GM12872 (cell line): ENCODE measurements around the gene CRADD.

Experiments
- CTCF ChIP-seq: IDR thresholded peaks from 3 replicates; pipeline ENCODE4 v1.5.1; 2011; ENCODE audit warnings: low read depth, mild to moderate bottlenecking, low read length, moderate library complexity; ENCODE audit not compliant: insufficient read depth

Gene CRADD

GRCh38 chr12:93776581-93777018 lies 99.4 kb downstream of the CRADD start:
- no peak for TF ChIP-seq CTCF

DNA sequence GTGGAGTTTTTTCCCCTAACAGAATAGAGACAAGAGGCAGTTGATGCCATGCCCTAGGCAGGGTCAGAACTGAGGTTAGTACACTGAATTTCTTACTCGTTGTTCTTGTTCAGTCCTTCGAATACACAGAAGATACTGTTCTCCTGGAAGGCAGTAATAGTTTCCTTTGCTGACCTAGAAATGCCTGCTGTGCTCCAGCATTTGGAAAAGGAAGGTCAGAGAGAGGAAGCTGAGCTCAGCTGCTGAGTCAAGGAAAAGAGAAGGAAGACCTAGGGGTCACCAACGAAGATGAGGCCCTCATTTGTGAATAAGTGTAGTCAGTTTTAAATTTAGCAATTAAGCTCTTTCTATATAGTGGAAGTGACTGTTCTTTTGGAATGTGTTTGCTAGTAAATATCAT lies 100.1 kb downstream of the CRADD start:
- no peak for TF ChIP-seq CTCF

- no peak for TF ChIP-seq CTCF
Measured at GRCh38 chr12:93778306-93778705, 101.1 kb downstream of the CRADD start.

DNA sequence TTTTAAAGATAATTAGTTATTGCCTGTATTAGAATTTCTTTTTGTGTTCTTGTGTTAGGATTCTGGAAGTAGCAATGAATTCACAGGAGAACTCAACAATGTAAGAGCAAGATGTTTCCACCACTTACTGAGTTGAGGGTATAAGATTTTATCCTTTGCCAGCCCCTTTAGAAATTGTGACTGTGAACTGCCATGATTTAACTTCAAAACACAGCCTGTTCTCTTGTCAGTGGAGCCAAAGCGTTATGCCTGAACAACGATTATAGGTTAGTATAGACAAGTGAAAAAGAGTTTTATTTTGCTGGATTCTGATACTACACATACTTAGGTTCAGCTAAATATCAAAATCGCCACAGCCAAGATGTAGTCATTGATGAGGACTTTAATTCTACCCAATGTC lies 101.6 kb downstream of the CRADD start:
- TF ChIP-seq CTCF = no peak

DNA sequence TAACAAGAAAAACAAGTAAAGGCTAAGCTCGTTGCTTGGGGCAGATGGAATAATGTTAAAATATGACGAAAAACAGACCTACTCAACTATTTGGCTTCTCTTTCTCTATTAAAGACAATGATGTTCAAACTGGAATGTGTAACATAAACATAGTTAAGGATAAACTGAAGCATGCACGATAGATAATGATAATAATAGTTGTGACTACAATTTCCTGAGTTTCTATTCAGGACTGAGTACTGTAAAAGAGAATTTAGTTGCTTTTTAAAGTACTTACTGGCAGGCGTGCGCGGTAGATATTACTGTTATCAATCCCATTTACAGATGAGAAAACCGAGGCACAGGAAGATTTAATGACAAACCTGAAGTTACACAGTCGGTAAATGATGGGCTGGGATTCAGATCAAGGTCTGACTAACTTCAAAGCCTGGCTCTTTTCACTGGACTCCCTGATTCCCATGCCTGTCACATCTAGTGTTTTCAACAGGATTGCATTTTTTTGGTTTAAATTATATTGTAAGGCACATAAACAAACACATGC lies 103.0 kb downstream of the CRADD start:
- no peak for TF ChIP-seq CTCF

DNA sequence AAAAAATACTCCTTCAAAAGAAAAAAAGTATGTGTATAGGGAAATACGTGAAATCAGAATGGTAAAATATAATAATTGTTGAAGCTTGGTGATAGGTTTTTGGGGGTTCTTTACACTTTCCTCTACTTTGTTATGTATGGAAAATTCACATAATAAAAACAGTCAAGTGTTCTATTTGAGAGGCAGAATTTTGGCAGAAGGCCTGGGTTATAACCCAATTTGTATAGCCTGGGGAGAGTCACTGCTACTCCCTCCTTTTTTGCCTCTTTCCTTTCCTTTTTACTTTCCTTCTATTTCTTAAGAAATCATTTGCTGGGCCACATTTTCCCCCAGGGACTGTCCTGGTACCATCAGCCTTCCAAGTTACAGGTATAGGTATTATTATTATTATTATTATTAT lies 105.7 kb downstream of the CRADD start:
- TF ChIP-seq CTCF = no peak

GRCh38 chr12:93783832-93784231 lies 106.7 kb downstream of the CRADD start:
- no peak for TF ChIP-seq CTCF
